AG10803 (cell line): ENCODE results near the gene TAF1L.
A peak's percentile ranks its signal among the peaks of the same experiment; 100 is the strongest.

Experiments
- DNase-seq: peaks from one replicate; pipeline ENCODE4 v3.0.0; 2010; ENCODE audit warnings: low read depth
- H3K4me3 ChIP-seq: 2 replicates; pipeline ENCODE4 v1.5.1; 2011; ENCODE audit warnings: mild to moderate bottlenecking, low read length, control low read depth
- TF ChIP-seq, protein P1 (sequence below): conservative IDR thresholded peaks from 2 replicates; pipeline ENCODE4 v1.5.1; 2011; ENCODE audit warnings: mild to moderate bottlenecking, low read length, control low read depth, inconsistent platforms

TAF1L gene

DNA sequence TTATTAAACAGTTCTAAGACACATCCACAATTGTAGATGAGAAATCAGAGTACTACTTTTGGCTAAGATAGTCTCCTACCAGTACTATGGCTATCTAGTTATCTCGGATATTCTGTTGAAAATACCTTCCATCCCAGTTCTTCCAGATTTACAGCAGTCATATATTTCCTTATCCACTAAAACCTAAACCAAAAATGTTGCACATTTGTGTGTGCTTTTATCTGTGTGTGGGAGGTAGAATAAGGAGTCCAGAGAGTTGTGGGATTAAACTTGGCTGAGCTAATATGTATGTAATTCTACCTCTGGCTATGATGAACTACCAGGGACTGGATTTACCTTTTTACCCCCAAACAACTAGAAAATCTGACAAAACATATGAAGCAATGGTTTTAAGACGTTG is 45.0 kb downstream of the TAF1L start:
- no peak overlapping the region for H3K4me3 ChIP-seq

DNA sequence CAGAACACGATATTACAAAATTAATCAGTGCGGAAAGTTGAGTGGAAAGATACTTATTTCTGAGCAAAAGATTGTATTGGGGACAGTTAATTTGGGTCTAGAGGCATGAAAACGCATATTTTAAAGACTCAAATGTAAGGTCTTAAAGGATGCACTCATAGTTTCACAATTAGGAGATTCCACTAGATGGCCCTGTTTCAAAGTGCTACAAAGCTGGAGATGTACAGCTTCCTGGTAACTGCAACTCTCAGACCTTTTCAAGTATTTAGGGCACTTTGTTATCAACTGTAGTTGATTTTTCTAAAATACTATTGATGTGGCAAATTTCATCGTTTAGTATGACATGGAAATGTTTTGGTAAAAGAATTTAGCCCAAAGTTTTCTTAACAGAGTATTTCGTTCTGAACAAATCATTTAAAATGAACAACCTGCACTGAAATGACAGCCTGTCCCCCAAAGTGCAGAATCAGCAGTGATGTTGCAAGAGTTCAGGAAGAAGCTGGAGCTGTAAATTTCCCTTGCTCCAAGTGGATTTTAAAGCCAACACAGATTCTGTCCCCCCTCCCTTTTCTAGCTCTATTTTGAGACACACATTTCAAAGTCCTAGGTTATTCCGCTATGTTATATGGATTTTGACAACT is 46.3 kb downstream of the TAF1L start:
- H3K4me3 ChIP-seq, result no peak overlapping the region
- peak; percentile 58 for DNase-seq
- TF ChIP-seq, protein P1, sequence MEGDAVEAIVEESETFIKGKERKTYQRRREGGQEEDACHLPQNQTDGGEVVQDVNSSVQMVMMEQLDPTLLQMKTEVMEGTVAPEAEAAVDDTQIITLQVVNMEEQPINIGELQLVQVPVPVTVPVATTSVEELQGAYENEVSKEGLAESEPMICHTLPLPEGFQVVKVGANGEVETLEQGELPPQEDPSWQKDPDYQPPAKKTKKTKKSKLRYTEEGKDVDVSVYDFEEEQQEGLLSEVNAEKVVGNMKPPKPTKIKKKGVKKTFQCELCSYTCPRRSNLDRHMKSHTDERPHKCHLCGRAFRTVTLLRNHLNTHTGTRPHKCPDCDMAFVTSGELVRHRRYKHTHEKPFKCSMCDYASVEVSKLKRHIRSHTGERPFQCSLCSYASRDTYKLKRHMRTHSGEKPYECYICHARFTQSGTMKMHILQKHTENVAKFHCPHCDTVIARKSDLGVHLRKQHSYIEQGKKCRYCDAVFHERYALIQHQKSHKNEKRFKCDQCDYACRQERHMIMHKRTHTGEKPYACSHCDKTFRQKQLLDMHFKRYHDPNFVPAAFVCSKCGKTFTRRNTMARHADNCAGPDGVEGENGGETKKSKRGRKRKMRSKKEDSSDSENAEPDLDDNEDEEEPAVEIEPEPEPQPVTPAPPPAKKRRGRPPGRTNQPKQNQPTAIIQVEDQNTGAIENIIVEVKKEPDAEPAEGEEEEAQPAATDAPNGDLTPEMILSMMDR, result peak; percentile 71

More for the DNA sequence above, 45.0 kb downstream of the TAF1L start:
- TF ChIP-seq, protein P1, result no peak
- DNase-seq, result no peak

GRCh38 chr9:32587901-32588300 is 47.6 kb downstream of the TAF1L start:
- no peak overlapping the region for H3K4me3 ChIP-seq
- peak; percentile 52 for DNase-seq
- TF ChIP-seq, protein P1, result no peak; the same call in 1 of the 2 replicates

- TF ChIP-seq, protein P1, result no peak
- no peak overlapping the region for H3K4me3 ChIP-seq
- no peak for DNase-seq
These were observed 50.7 kb downstream of the TAF1L start for GRCh38 chr9:32584784-32585183.

- TF ChIP-seq, protein P1, result peak; percentile 77
- H3K4me3 ChIP-seq, result no peak overlapping the region
- DNase-seq, result peak; percentile 68
These were observed 53.8 kb downstream of the TAF1L start for GRCh38 chr9:32581512-32582143.

DNA sequence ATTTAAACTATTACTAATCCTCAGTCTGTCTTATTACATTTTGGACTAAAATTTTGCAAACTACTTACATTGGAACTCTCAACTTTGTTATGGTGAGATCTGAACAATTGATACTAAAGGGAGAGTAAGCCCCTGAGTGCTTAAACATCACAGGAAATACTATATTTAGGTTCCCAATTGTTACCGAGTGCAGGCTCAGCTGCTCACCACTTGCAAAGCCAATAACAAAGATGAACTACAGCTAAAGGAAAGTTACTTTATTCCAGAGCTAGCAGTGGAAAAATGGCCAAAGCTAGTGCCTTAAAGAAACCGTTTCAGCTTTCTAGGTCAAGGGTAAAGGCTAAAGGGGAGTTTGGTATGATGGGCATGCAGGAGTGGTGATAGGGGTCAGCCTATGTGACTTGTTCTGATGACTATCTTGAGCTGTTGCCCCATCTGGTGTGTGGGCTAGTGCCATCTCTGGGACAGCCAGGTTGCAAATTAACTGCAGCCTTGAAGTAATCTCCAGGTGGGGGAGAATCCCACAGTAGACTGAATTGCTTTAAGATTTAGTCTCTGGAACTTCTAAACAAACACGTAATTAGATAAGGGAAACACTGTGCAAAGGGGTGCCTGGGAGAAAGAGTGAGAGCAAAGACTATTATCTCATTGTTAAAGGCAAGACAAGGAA is 54.7 kb downstream of the TAF1L start:
- DNase-seq, result no peak
- TF ChIP-seq, protein P1, result peak; percentile 3; the same call in 1 of the 2 replicates
- H3K4me3 ChIP-seq, result no peak overlapping the region
